ENCODE data around the gene SPN.
"Not testable (repeated sequence)": the region's sequence is repeated elsewhere in the genome, so short reads cannot be mapped to it uniquely, and the experiment has no call there.

The SPN gene

GRCh38 chr16:29696881-29697331 is 33.9 kb downstream of the SPN start:
- in situ Hi-C loops (cut with MboI; ENCODE audit: low pct_unique_long_range_greater_than_20kb, low sequenced_read_pairs): loop anchor here (25.0 kb wide), 1 partner anchor 315 kb away; the partner anchor contains the start of genes C16orf92 and DOC2A
- DNase-seq: no peak

GRCh38 chr16:29697391-29697790 is 34.3 kb downstream of the SPN start:
- in situ Hi-C loops (cut with MboI; ENCODE audit: low pct_unique_long_range_greater_than_20kb, low sequenced_read_pairs): loop anchor here (25.0 kb wide), 1 partner anchor 315 kb away; the partner anchor contains the start of genes C16orf92 and DOC2A
- no peak for DNase-seq

GRCh38 chr16:29698042-29698441 is 35.0 kb downstream of the SPN start:
- in situ Hi-C loops (cut with MboI; ENCODE audit: low pct_unique_long_range_greater_than_20kb, low sequenced_read_pairs): loop anchor here (25.0 kb wide), 1 partner anchor 314 kb away; the partner anchor contains the start of genes C16orf92 and DOC2A
- DNase-seq: no peak

- in situ Hi-C loops (cut with MboI; ENCODE audit: low pct_unique_long_range_greater_than_20kb, low sequenced_read_pairs): loop anchor here (25.0 kb wide), 1 partner anchor 314 kb away; the partner anchor contains the start of genes C16orf92 and DOC2A
- DNase-seq: no peak
These were observed 35.7 kb downstream of the SPN start for GRCh38 chr16:29698484-29699323.

GRCh38 chr16:29699324-29700219 is 36.5 kb downstream of the SPN start:
- in situ Hi-C loops (cut with MboI; ENCODE audit: low pct_unique_long_range_greater_than_20kb, low sequenced_read_pairs): loop anchor here (25.0 kb wide), 1 partner anchor 313 kb away; the partner anchor contains the start of genes C16orf92 and DOC2A
- DNase-seq: no peak

GRCh38 chr16:29700253-29700987 is 37.4 kb downstream of the SPN start:
- in situ Hi-C loops (cut with MboI; ENCODE audit: low pct_unique_long_range_greater_than_20kb, low sequenced_read_pairs): no loop called here
- peak; percentile 91 for DNase-seq

- no peak for DNase-seq
- in situ Hi-C loops (cut with MboI; ENCODE audit: low pct_unique_long_range_greater_than_20kb, low sequenced_read_pairs): no loop called here
These were observed 38.1 kb downstream of the SPN start for GRCh38 chr16:29701214-29701555.

- in situ Hi-C loops (cut with MboI; ENCODE audit: low pct_unique_long_range_greater_than_20kb, low sequenced_read_pairs): no loop called here
These were observed 39.2 kb downstream of the SPN start for GRCh38 chr16:29702269-29702668.

GRCh38 chr16:29705030-29705429 is 42.0 kb downstream of the SPN start:
- DNase-seq: no peak
- in situ Hi-C loops (cut with MboI; ENCODE audit: low pct_unique_long_range_greater_than_20kb, low sequenced_read_pairs): no loop called here

More at GRCh38 chr16:29702269-29702668, 39.2 kb downstream of the SPN start:
- DNase-seq: no peak

- in situ Hi-C loops (cut with MboI; ENCODE audit: low pct_unique_long_range_greater_than_20kb, low sequenced_read_pairs); DNase-seq: not testable (repeated sequence)
These were observed 44.1 kb downstream of the SPN start for GRCh38 chr16:29707160-29707559.

GRCh38 chr16:29708917-29709600 is 46.0 kb downstream of the SPN start:
- in situ Hi-C loops (cut with MboI; ENCODE audit: low pct_unique_long_range_greater_than_20kb, low sequenced_read_pairs): no loop called here
- DNase-seq: no peak

- DNase-seq; in situ Hi-C loops (cut with MboI; ENCODE audit: low pct_unique_long_range_greater_than_20kb, low sequenced_read_pairs): not testable (repeated sequence)
These were observed 46.6 kb downstream of the SPN start for GRCh38 chr16:29709657-29710056.

GRCh38 chr16:29710227-29711219 is 47.5 kb downstream of the SPN start:
- DNase-seq: peak; percentile 75
- in situ Hi-C loops (cut with MboI; ENCODE audit: low pct_unique_long_range_greater_than_20kb, low sequenced_read_pairs): no loop called here

- in situ Hi-C loops (cut with MboI; ENCODE audit: low pct_unique_long_range_greater_than_20kb, low sequenced_read_pairs): no loop called here
- DNase-seq: no peak
These were observed 49.8 kb downstream of the SPN start for GRCh38 chr16:29712809-29713208.

- no peak for DNase-seq
- in situ Hi-C loops (cut with MboI; ENCODE audit: low pct_unique_long_range_greater_than_20kb, low sequenced_read_pairs): no loop called here
These were observed 51.3 kb downstream of the SPN start for GRCh38 chr16:29714396-29714795.

- no peak for DNase-seq
- in situ Hi-C loops (cut with MboI; ENCODE audit: low pct_unique_long_range_greater_than_20kb, low sequenced_read_pairs): no loop called here
These were observed 51.9 kb downstream of the SPN start for GRCh38 chr16:29714972-29715371.

- in situ Hi-C loops (cut with MboI; ENCODE audit: low pct_unique_long_range_greater_than_20kb, low sequenced_read_pairs): no loop called here
- no peak for DNase-seq
These were observed 54.1 kb downstream of the SPN start for GRCh38 chr16:29717113-29717512.
